Adrenal gland (tissue), 5 donors: ENCODE measurements around the gene C12orf60.

ENCODE experiments used
- CTCF ChIP-seq, 6 experiments: fragments of 450-650 bp in 4 of 6; fragments of 200-600 bp in 2 of 6; sonication (generic) in 1 of 6; IDR thresholded peaks; 1 replicate in 5 of 6; 2 replicates in 1 of 6; pipeline versions ENCODE4 v1.5.1 to v1.8.0; 2016 to 2021; ENCODE audit warnings: antibody characterized with exemption in 6 of 6, mild to moderate bottlenecking in 2 of 6, moderate library complexity in 1 of 6
- POLR2A ChIP-seq, 2 donors: fragments of 450-650 bp; IDR thresholded peaks; one replicate each; pipeline ENCODE4 v1.6.1; 2017; ENCODE audit warnings: antibody characterized with exemption in 2 of 2, mild to moderate bottlenecking in 2 of 2, moderate library complexity in 1 of 2
- donor health status: DM: no; HTN: no; CAD: no.

GRCh38 chr12:14779834-14780233 lies 23.6 kb upstream of the C12orf60 start:
- TF ChIP-seq CTCF (IDR thresholded peaks at IDR 0.05), result no peak
- TF ChIP-seq POLR2A (IDR thresholded peaks at IDR 0.05), result no peak
